Measurements from ENCODE around the gene H2BK1.

GRCh38 chr7:151231080-151231479 is 20.8 kb upstream of the H2BK1 start:
- no peak for TF ChIP-seq CTCF (IDR thresholded peaks at IDR 0.05)
- no peak for TF ChIP-seq POLR2A (IDR thresholded peaks at IDR 0.05)

Measured in body of pancreas (tissue), 4 donors.